OCI-LY1 (cell line): ENCODE results near the gene CACFD1.

Experiments
- EZH2 ChIP-seq: fragments of 200-600 bp; sonication (generic), shearing (Covaris generic); IDR thresholded peaks from 2 replicates; pipeline ENCODE4 v1.8.0; 2017; ENCODE audit warnings: borderline replicate concordance, mixed run types, mild to moderate bottlenecking, antibody characterized with exemption, low read length, moderate library complexity, mixed read lengths
- TF ChIP-seq, protein P1 (sequence below): fragments of 200-600 bp; sonication (generic), shearing (Covaris generic); IDR thresholded peaks from 2 replicates; pipeline ENCODE4 v1.5.1; 2017; ENCODE audit warnings: mild to moderate bottlenecking, antibody characterized with exemption, low read length, moderate library complexity, mixed read lengths

DNA sequence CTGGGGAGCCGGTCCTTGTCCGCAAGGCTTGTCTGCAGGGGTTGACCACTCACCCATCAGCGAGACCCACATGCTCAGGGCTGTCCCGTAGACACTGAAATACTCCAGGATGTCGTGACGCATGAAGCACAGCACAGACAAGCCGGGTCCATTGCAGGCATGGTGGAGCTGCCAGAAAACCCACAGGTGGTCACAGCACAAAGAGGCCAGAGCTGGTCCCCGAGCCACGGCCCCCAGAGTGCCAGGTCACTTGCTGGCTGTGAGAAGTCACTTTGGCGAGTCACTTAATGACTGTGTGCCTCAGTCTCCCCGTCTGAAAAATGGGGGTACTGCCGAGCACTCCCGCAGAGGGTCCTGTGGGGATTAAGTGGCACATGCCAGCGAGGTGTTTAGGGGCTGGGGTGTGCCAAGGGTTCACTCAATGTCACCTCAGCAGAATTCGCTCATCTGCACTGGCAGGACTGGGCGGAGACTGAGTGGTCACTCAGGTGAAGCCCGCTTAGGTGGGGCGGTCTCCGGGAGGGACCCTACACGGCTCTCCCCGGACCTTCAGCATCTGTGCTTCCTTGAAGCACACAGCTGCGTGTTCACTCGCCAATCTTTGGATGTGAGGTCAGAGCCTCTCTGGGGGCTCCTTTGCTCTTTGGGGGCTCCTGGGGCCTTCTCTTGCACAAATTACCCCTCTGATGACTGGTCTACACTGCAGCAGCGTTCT is 60.5 kb downstream of the CACFD1 start:
- TF ChIP-seq, protein P1, sequence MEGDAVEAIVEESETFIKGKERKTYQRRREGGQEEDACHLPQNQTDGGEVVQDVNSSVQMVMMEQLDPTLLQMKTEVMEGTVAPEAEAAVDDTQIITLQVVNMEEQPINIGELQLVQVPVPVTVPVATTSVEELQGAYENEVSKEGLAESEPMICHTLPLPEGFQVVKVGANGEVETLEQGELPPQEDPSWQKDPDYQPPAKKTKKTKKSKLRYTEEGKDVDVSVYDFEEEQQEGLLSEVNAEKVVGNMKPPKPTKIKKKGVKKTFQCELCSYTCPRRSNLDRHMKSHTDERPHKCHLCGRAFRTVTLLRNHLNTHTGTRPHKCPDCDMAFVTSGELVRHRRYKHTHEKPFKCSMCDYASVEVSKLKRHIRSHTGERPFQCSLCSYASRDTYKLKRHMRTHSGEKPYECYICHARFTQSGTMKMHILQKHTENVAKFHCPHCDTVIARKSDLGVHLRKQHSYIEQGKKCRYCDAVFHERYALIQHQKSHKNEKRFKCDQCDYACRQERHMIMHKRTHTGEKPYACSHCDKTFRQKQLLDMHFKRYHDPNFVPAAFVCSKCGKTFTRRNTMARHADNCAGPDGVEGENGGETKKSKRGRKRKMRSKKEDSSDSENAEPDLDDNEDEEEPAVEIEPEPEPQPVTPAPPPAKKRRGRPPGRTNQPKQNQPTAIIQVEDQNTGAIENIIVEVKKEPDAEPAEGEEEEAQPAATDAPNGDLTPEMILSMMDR: no peak
- TF ChIP-seq EZH2: no peak
